NCI-H226 (cell line): Measurements from ENCODE around the gene SH3BP5.

Experiments used
- DNase-seq: peaks from one replicate; pipeline ENCODE4 v3.0.0-alpha.2; 2015

Gene SH3BP5

DNA sequence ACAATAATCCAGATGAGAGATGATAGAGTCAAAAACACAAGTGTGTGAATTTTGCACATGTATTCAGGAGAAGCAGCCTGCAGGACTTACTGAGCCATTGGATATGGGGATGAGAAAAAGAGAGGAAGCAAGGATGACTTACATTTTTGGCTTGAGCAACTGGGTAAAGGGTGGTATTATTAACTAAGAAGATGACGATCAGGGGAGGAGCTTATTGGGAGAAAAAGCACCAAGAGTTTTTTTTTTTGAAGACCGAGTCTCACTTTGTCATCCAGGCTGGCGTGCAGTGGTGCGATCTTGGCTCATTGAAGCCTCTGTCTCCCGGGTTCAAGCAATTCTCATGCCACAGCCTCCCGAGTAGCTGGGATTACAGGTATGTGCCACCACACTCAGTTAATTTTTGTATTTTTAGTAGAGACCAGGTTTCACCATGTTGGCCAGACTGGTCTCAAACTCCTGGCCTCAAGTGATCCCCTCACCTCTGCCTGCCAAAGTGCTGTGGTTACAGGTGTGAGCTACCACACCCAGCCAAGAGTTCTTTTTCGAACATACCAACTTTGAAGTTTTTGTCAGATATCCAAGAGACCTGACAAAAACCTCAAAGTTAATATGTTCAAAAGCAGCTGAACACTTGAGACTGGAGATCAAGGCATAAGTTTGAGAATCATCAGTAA is 14.8 kb upstream of the SH3BP5 start:
- no peak for DNase-seq

- no peak for DNase-seq
Measured at GRCh38 chr3:15346516-15346915, 14.1 kb upstream of the SH3BP5 start.

DNA sequence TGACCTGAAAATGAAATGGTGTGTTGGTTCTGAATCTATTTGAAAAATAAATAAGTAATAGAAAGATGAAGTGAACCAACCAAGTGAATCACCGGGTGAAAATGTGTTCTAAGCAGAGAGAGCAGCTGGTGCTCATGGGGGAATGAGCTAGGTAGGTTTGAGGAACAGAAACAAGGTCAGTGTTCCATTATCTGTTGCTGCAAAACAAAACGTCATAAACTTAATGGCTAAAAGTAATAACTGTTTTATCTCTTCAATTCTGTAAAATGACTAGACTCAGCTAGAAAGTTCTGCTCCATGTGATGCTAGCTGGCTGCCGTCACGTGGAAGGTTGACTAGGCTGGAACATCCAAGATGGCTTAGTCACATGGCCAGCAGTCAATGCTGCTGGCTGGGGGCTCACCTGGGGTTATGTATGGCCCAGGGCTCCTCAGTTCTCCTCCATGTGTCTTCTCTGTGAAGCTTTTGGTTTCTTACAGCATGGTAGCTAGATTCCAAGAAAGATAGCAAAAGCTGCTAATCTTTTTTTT is 13.3 kb upstream of the SH3BP5 start:
- no peak for DNase-seq

DNA sequence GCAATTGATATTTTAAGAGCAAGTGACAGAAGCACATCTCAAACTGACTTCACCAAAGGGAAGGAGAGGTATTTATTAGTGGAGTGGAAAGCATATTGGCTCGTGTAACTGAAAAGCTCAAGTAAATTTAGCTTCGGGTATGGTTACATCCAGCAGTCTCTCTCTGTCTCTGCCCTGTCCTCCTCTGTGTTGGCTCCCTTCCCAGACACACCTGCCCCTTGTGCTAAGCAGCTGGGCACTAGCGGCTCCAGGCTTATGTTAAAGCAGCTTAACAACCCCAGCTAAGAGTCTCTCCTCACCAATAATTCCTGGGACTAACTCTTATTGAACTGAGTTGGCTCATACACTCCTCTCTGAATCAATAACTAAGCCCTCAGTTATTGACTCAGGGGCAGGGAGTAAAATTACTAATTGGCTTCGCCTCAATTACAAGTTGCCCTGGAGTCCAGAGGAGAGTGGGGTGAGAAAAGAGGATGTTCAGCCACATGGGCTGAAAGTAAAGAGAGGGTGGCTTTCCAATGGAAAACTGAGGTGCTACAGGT is 12.8 kb upstream of the SH3BP5 start:
- DNase-seq: no peak

DNA sequence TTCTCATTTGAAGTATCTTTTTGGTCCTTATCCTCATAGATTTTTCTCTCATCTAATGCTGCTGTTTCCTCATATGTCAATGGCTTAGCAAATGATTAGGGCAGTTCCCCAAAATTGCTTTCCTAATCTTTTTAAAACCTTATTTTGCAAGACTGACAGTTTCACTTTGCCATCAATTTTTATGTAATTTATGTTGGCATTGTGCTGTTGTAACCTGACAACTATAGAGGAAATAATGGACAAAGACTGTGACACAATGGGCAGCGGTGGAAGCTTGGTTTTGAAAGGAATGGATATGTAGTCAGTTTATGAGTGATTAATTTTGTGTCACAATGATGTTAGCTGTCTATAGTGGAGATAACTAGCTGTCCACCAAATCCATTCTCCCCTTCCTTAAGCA is 10.6 kb upstream of the SH3BP5 start:
- no peak for DNase-seq

- no peak for DNase-seq
Measured at GRCh38 chr3:15342246-15342645, 9.9 kb upstream of the SH3BP5 start.

- no peak for DNase-seq
Measured at GRCh38 chr3:15341030-15341726, 8.8 kb upstream of the SH3BP5 start.

DNA sequence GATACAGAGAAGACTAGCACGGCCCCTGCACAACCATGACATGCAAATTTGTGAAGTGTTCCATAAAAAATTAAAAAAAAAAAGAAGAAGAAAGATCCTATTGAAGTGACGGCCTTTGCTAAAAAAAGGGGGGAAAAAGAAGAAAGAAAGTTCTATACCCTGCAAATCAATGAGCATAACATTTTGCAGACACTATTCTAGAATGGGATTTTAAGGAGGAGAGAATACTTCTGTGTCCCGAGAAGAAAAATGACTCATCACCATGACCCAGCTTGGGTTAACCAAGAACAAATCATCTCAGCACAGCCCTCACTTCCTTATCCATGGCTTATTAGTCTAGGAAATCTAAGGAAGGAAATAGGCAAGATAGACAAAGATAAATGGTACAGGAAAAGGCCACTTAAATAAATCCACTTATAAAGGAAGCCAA is 7.4 kb upstream of the SH3BP5 start:
- peak; percentile 41 for DNase-seq

- no peak for DNase-seq
Measured at GRCh38 chr3:15339001-15339400, 6.6 kb upstream of the SH3BP5 start.

GRCh38 chr3:15337963-15338362 is 5.6 kb upstream of the SH3BP5 start:
- no peak for DNase-seq

DNA sequence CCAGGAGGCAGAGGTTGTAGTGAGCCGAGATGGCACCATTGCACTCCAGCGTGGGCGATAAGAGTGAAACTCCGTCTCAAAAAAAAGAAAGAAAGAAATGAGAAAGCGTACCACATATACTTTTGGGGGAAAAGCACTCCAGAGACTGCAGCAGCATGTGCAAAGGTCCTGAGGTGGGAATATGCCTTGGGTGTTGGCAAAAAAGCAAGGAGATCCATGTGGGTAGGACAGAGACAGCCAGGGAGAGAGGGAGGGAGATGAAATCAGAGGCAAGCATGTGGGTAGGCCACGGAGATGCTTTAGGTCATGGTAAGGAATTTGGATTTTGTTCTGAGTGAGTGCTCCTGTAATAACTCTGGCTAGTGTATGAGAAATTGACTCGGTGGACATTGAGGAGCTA is 3.7 kb upstream of the SH3BP5 start:
- DNase-seq: no peak

- no peak for DNase-seq
Measured at GRCh38 chr3:15333956-15334263, 1.5 kb upstream of the SH3BP5 start.

DNA sequence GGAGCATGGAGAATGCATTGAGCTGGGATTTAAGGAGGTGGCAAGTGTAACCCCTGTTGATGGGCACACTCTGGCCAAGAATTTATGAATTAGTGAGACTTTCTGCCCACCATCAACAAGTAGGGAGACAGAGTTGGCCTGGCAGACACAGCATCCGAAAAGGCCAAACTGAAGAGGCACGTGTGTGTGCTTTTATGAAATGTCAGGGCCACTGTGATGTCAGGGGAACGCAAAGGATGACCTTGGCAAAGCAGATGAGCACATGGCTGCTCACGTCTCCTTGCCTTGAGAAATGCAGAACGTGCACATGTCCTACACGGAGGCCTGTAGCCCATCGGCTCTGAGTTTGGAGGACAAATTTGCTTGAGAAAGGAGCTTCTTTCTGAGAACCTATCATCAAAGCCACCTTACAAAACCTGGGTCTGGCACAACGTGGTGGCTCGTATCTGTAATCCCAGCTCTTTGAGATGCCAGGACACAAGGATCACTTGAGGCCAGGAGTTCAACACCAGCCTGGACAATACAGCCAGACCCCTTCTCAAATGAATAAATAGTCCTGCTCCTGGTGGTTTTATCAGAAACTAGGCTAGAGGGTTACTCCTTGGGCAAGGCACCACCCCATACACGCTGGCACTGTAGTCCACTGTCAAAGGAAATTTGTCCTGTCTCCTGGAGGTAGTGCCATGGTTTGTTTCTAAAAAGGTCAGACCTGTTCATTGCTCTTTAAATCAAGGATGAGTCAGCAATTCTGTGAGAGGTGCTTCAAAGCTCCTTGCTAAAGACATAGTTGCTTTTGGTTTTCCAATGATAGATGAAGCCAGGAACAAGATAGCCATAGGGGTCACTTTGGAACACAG is 941 bp upstream of the SH3BP5 start:
- no peak for DNase-seq

DNA sequence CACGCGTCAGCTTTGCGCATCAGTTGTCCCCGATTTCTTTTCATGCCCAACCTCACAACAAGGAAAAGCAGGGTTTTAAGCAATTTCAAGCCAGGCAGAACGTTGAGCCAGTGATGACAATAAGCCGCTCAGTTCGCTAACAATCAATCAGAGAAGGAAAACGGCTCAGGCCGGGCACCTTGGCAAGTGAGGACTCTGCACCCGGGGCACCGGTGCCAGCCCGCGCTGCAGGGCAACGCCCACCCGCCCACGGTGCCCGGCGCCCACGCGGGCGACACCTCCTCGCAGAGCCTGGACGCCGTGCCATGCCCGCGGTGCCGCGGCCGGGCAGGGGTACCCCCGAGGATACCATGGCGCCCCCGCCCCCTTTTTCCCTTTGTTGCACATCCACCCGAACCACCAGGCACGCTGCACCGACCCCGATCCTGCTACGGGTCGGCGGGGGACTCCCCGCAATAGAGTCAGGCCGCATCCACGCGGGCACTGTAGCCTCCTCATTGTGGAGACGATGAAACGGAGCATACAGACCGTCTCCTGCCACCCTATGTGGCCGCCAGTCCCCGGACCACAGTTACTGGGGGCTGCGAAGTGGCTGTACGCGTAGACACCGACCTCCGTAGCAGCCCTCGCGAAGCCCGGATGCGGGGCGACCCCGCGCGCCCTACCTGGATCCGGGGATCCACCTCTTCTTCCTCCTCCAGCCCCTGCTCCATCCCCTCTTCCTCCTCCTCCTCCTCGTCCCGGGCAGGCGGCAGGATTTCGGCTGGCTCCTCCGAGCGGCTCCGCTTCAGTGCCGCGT is 581 bp downstream of the SH3BP5 start:
- DNase-seq: no peak

GRCh38 chr3:15331072-15331605 is 1.2 kb downstream of the SH3BP5 start:
- DNase-seq: no peak

GRCh38 chr3:15330031-15330596 is 2.3 kb downstream of the SH3BP5 start:
- no peak for DNase-seq

- DNase-seq: no peak
Measured at GRCh38 chr3:15329046-15330005, 3.1 kb downstream of the SH3BP5 start.

GRCh38 chr3:15327941-15328340 is 4.4 kb downstream of the SH3BP5 start:
- DNase-seq: no peak

- no peak for DNase-seq
Measured at GRCh38 chr3:15326673-15327072, 5.7 kb downstream of the SH3BP5 start.

DNA sequence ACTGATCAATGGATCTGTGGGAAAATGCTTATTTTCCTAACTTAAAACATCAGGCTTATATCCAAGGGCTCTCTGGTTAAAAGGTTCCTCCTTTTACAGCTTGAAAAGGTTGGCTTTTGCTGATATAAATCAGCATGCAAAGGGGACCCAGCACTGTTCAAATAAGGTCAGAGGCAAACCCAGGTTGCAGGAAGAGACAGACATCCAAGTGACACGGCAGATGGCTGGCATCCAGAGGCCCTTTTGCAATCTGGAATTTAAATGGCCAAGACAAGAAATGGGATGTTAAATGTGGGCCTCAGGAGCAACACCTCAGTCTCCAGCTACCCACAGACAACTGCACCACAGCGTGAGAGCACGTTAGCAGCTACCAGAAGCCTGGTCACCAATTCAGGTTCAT is 6.3 kb downstream of the SH3BP5 start:
- DNase-seq: no peak

- DNase-seq: peak; percentile 94
Measured at GRCh38 chr3:15325228-15325627, 7.2 kb downstream of the SH3BP5 start.
